Liver (tissue), 9 donors: ENCODE measurements around the gene CC2D2A. TPM values are rescaled to one million over a fixed set of nuclear protein-coding genes. Genes with fewer than 3 reads are reported as not detected.

ENCODE experiments used
- DNase-seq: peaks from one replicate; pipeline ENCODE4 v3.0.0-alpha.2; 2017; ENCODE audit warnings: low spot score
- H3K27ac ChIP-seq, 2 donors: one replicate each; pipeline ENCODE4 v1.7.0; 2013; ENCODE audit warnings: inconsistent platforms in 2 of 2, low read length in 2 of 2, control low read depth in 1 of 2, low read depth in 1 of 2, mild to moderate bottlenecking in 1 of 2
- H3K27me3 ChIP-seq, 4 donors: one replicate each; pipeline versions ENCODE4 v1.6.1 to v1.7.0; 2013; ENCODE audit warnings: low read length in 3 of 4, inconsistent platforms in 1 of 4, mild to moderate bottlenecking in 1 of 4, moderate library complexity in 1 of 4; ENCODE audit not compliant: control insufficient read depth in 4 of 4, insufficient read depth in 4 of 4
- H3K36me3 ChIP-seq, 4 donors: one replicate each; pipeline versions ENCODE4 v1.6.1 to v1.7.0; 2013; ENCODE audit warnings: low read length in 3 of 4, mild to moderate bottlenecking in 3 of 4, low read depth in 1 of 4, moderate library complexity in 1 of 4; ENCODE audit not compliant: control insufficient read depth in 4 of 4, insufficient read depth in 3 of 4
- H3K4me1 ChIP-seq, 4 donors: one replicate each; pipeline versions ENCODE4 v1.6.1 to v1.7.0; 2013; ENCODE audit warnings: low read length in 3 of 4, mild to moderate bottlenecking in 3 of 4, moderate library complexity in 1 of 4; ENCODE audit not compliant: control insufficient read depth in 4 of 4, insufficient read depth in 4 of 4
- H3K4me3 ChIP-seq, 3 donors: one replicate each; pipeline versions ENCODE4 v1.6.1 to v1.7.0; 2013; ENCODE audit warnings: low read length in 3 of 3, control low read depth in 1 of 3, low read depth in 1 of 3, mild to moderate bottlenecking in 1 of 3
- H3K9ac ChIP-seq, 2 donors: one replicate each; pipeline ENCODE4 v1.7.0; 2013; ENCODE audit warnings: low read length in 2 of 2, mild to moderate bottlenecking in 2 of 2, moderate library complexity in 2 of 2, control low read depth in 1 of 2, low read depth in 1 of 2
- H3K9me3 ChIP-seq, 4 donors: one replicate each; pipeline versions ENCODE4 v1.6.1 to v1.7.0; 2013; ENCODE audit warnings: low read length in 3 of 4; ENCODE audit not compliant: control insufficient read depth in 4 of 4
- EGR1 ChIP-seq, 2 donors: IDR thresholded peaks; 2 replicates each; pipeline ENCODE4 v1.6.1; 2016 to 2018; ENCODE audit warnings: antibody characterized with exemption in 2 of 2, low read depth in 2 of 2
- FOXA1 ChIP-seq: IDR thresholded peaks from 2 replicates; pipeline ENCODE4 v1.6.1; 2016; ENCODE audit warnings: antibody characterized with exemption
- FOXA2 ChIP-seq: IDR thresholded peaks from 2 replicates; pipeline ENCODE4 v1.6.1; 2016; ENCODE audit warnings: antibody characterized with exemption
- GABPA ChIP-seq, 2 donors: IDR thresholded peaks in 1 of 2; conservative IDR thresholded peaks in 1 of 2; 2 replicates each; pipeline ENCODE4 v1.6.1; 2016; ENCODE audit warnings: antibody characterized with exemption in 2 of 2, mild to moderate bottlenecking in 1 of 2, moderate library complexity in 1 of 2
- HNF4A ChIP-seq, 2 donors: conservative IDR thresholded peaks; 2 replicates each; pipeline ENCODE4 v1.6.1; 2016; ENCODE audit warnings: antibody characterized with exemption in 2 of 2, mild to moderate bottlenecking in 2 of 2
- HNF4G ChIP-seq: IDR thresholded peaks from 2 replicates; pipeline ENCODE4 v1.6.1; 2016; ENCODE audit warnings: antibody characterized with exemption
- JUND ChIP-seq, 2 donors: IDR thresholded peaks; 2 replicates each; pipeline ENCODE4 v1.6.1; 2016; ENCODE audit warnings: antibody characterized with exemption in 2 of 2
- RAD21 ChIP-seq, 2 donors: IDR thresholded peaks; 2 replicates each; pipeline ENCODE4 v1.6.1; 2016; ENCODE audit warnings: antibody characterized with exemption in 2 of 2, mild to moderate bottlenecking in 2 of 2
- RXRA ChIP-seq, 2 donors: IDR thresholded peaks; 2 replicates each; pipeline ENCODE4 v1.6.1; 2017 to 2018; ENCODE audit warnings: antibody characterized with exemption in 2 of 2, mild to moderate bottlenecking in 1 of 2
- SP1 ChIP-seq: IDR thresholded peaks from 2 replicates; pipeline ENCODE4 v1.6.1; 2018; ENCODE audit warnings: antibody characterized with exemption, mild to moderate bottlenecking
- TAF1 ChIP-seq: conservative IDR thresholded peaks from 2 replicates; pipeline ENCODE4 v1.6.1; 2016; ENCODE audit warnings: antibody characterized with exemption, mild to moderate bottlenecking
- YY1 ChIP-seq: IDR thresholded peaks from 2 replicates; pipeline ENCODE4 v1.6.1; 2016; ENCODE audit warnings: antibody characterized with exemption, mild to moderate bottlenecking
- ZBTB33 ChIP-seq: IDR thresholded peaks from 2 replicates; pipeline ENCODE4 v1.6.1; 2016; ENCODE audit warnings: antibody characterized with exemption
- WGBS: extraction: QIAGEN DNeasy Blood & Tissue Kit; methylation state at CpG from one replicate; pipeline ENCODE4 v1.1.7; 2013; 5-methylcytosine and 5-hydroxymethylcytosine counted together
- polyA plus RNA-seq, 2 donors: library from polyadenylated mRNA; stranded (reverse) in 1 of 2; unstranded in 1 of 2; fragments of 200-250 nt in 1 of 2; fragments of >200 nt in 1 of 2; fragmentation: Nextera tagmentation in 1 of 2; extraction: Ambion mirVana in 1 of 2; gene quantifications; one replicate each; pipeline versions ENCODE4 v1.2.1 to v1.2.3, GENCODE V29; 2013 to 2015
- total RNA-seq, 2 donors: library from RNA; depleted of rRNA; stranded (reverse); fragments of >200 nt; gene quantifications; one replicate each; pipeline ENCODE4 v1.2.3, GENCODE V29; 2014
- TF ChIP-seq, protein P1 (sequence below): IDR thresholded peaks from 2 replicates; pipeline ENCODE4 v1.6.1; 2016; ENCODE audit warnings: antibody characterized with exemption
- TF ChIP-seq, protein P2 (sequence below): IDR thresholded peaks from 2 replicates; pipeline ENCODE4 v1.6.1; 2016; ENCODE audit warnings: antibody characterized with exemption, mild to moderate bottlenecking
- TF ChIP-seq, protein P3 (sequence below): fragments of 150-350 bp; IDR thresholded peaks from 2 replicates; pipeline ENCODE4 v1.5.1; 2017; ENCODE audit warnings: improper control_type of control experiment, low read depth, low read length; ENCODE audit not compliant: missing input control
- donor health status: healthy.
- donor health status: healthy.
- donor health status: healthy.
- donor health status: healthy.
- donor health status: healthy.

The CC2D2A gene
- total and polyA plus RNA-seq, 4 donors, result 2.3 to 3.8 (median 2.9) TPM

DNA sequence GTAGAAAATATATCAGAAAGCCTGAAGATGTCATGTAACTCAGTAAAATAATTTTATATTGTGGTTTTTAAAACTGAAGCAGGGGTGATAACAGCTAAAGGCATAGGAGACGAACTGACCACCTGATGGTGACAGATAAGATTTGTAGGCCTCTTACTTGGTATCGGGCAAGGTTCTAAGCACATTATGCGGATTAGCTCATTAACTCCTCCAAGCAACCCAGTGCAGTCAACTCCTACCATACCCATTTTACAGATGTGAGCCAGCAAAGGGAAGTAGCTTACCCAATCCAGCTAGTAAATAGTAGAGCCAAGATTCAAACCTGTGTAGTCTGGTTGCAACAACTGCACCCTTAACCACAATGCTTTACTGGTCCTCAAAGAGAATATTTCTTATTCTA is 62.1 kb downstream of the CC2D2A start:
- no peak overlapping the region for H3K9ac ChIP-seq
- TF ChIP-seq HNF4G (no peak), GABPA (IDR thresholded peaks at IDR 0.05 in 1 of 2, conservative IDR thresholded peaks at IDR 0.05 in 1 of 2) (no peak), JUND (IDR thresholded peaks at IDR 0.05) (no peak), ZBTB33 (no peak), EGR1 (IDR thresholded peaks at IDR 0.05; ENCODE audit: low read depth in 2 of 2) (no peak), RXRA (IDR thresholded peaks at IDR 0.05) (no peak), HNF4A (conservative IDR thresholded peaks at IDR 0.05) (no peak), RAD21 (IDR thresholded peaks at IDR 0.05) (no peak), FOXA1 (no peak), SP1 (no peak), FOXA2 (no peak), TAF1 (no peak), YY1 (no peak)
- TF ChIP-seq, protein P1, sequence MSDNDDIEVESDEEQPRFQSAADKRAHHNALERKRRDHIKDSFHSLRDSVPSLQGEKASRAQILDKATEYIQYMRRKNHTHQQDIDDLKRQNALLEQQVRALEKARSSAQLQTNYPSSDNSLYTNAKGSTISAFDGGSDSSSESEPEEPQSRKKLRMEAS, result no peak
- no peaks in the 10 kb centered on the region for H3K27me3 ChIP-seq
- no peak overlapping the region for H3K27ac ChIP-seq
- H3K9me3 ChIP-seq, result no peaks in the 10 kb centered on the region
- H3K36me3 ChIP-seq, result no peaks in the 10 kb centered on the region
- whole genome bisulfite sequencing, result 95% methylated on average over 3 of the region's 3 CpGs
- no peak for DNase-seq
- no peak overlapping the region for H3K4me3 ChIP-seq
- H3K4me1 ChIP-seq, result no peaks in the 10 kb centered on the region

DNA sequence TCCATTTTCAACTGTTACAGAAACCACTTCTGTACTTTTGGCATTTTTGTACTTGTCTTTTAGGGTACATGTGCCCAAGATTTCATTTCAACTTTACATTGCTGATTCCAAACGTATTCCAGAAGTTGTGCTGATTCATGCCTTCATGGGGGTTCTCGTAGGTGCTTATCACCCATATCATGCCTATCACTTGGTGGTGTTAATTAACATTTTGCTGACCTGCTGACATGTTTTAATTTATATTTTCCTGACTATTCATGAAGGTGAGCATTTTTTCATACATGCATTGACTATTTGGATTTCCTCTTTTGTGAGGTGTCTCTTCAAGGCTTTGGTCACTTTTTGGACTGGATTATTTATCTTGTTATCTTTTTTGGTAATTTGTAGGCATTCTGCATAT is 64.1 kb downstream of the CC2D2A start:
- no peak overlapping the region for H3K9ac ChIP-seq
- TF ChIP-seq RXRA (IDR thresholded peaks at IDR 0.05), result no peak
- TF ChIP-seq, protein P2, sequence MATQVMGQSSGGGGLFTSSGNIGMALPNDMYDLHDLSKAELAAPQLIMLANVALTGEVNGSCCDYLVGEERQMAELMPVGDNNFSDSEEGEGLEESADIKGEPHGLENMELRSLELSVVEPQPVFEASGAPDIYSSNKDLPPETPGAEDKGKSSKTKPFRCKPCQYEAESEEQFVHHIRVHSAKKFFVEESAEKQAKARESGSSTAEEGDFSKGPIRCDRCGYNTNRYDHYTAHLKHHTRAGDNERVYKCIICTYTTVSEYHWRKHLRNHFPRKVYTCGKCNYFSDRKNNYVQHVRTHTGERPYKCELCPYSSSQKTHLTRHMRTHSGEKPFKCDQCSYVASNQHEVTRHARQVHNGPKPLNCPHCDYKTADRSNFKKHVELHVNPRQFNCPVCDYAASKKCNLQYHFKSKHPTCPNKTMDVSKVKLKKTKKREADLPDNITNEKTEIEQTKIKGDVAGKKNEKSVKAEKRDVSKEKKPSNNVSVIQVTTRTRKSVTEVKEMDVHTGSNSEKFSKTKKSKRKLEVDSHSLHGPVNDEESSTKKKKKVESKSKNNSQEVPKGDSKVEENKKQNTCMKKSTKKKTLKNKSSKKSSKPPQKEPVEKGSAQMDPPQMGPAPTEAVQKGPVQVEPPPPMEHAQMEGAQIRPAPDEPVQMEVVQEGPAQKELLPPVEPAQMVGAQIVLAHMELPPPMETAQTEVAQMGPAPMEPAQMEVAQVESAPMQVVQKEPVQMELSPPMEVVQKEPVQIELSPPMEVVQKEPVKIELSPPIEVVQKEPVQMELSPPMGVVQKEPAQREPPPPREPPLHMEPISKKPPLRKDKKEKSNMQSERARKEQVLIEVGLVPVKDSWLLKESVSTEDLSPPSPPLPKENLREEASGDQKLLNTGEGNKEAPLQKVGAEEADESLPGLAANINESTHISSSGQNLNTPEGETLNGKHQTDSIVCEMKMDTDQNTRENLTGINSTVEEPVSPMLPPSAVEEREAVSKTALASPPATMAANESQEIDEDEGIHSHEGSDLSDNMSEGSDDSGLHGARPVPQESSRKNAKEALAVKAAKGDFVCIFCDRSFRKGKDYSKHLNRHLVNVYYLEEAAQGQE, result no peak
- no peak for TF ChIP-seq GABPA (IDR thresholded peaks at IDR 0.05 in 1 of 2, conservative IDR thresholded peaks at IDR 0.05 in 1 of 2)
- TF ChIP-seq, protein P3, sequence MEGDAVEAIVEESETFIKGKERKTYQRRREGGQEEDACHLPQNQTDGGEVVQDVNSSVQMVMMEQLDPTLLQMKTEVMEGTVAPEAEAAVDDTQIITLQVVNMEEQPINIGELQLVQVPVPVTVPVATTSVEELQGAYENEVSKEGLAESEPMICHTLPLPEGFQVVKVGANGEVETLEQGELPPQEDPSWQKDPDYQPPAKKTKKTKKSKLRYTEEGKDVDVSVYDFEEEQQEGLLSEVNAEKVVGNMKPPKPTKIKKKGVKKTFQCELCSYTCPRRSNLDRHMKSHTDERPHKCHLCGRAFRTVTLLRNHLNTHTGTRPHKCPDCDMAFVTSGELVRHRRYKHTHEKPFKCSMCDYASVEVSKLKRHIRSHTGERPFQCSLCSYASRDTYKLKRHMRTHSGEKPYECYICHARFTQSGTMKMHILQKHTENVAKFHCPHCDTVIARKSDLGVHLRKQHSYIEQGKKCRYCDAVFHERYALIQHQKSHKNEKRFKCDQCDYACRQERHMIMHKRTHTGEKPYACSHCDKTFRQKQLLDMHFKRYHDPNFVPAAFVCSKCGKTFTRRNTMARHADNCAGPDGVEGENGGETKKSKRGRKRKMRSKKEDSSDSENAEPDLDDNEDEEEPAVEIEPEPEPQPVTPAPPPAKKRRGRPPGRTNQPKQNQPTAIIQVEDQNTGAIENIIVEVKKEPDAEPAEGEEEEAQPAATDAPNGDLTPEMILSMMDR, result no peak

More for the DNA sequence above, 64.1 kb downstream of the CC2D2A start:
- H3K9me3 ChIP-seq, result no peaks in the 10 kb centered on the region
- H3K27ac ChIP-seq, result no peak overlapping the region
- H3K36me3 ChIP-seq, result peaks cover 0 to 12% (median 5%) of the 10 kb centered on the region in 4 donors
- H3K27me3 ChIP-seq, result no peaks in the 10 kb centered on the region
- no peak for DNase-seq
- no peaks in the 10 kb centered on the region for H3K4me1 ChIP-seq
- 93% methylated on average over 2 of the region's 2 CpGs for WGBS
- H3K4me3 ChIP-seq, result no peak overlapping the region
